Testis (tissue), 3 donors: ENCODE data around the gene FAM181A. TPM values are rescaled to one million over a fixed set of nuclear protein-coding genes. Genes with fewer than 3 reads are reported as not detected.

Experiments
- DNase-seq: peaks from one replicate; pipeline ENCODE4 v3.0.0-alpha.2; 2019
- H3K27ac ChIP-seq, 2 donors: fragments of 200-600 bp; sonication (generic); one replicate each; pipeline ENCODE4 v1.5.1; 2019
- H3K27me3 ChIP-seq: fragments of 200-600 bp; sonication (generic); one replicate; pipeline ENCODE4 v1.5.1; 2019
- H3K36me3 ChIP-seq: fragments of 200-600 bp; sonication (generic); one replicate; pipeline ENCODE4 v1.5.1; 2017; ENCODE audit warnings: low read depth; ENCODE audit errors: missing control alignments
- H3K4me1 ChIP-seq: fragments of 200-600 bp; sonication (generic); one replicate; pipeline ENCODE4 v1.5.1; 2019
- H3K4me3 ChIP-seq, 2 donors: fragments of 200-600 bp; sonication (generic); one replicate each; pipeline ENCODE4 v1.5.1; 2017 to 2019
- H3K9me3 ChIP-seq: fragments of 200-600 bp; sonication (generic); one replicate; pipeline ENCODE4 v1.5.1; 2017
- CTCF ChIP-seq, 3 experiments: fragments of 450-650 bp in 2 of 3; fragments of 200-600 bp in 1 of 3; sonication (generic) in 1 of 3; IDR thresholded peaks; one replicate each; pipeline ENCODE4 v1.5.1; 2016 to 2019; ENCODE audit warnings: antibody characterized with exemption in 3 of 3, mild to moderate bottlenecking in 2 of 3, moderate library complexity in 1 of 3
- POLR2A ChIP-seq: fragments of 450-650 bp; IDR thresholded peaks from one replicate; pipeline ENCODE4 v1.6.1; 2017; ENCODE audit warnings: antibody characterized with exemption, mild to moderate bottlenecking, moderate library complexity
- WGBS, 2 donors: methylation state at CpG; one replicate each; pipeline ENCODE4 v1.1.5; 2018; 5-methylcytosine and 5-hydroxymethylcytosine counted together
- intact Hi-C: fragments of 100-400 bp; cut with DNase I; formaldehyde crosslinking; loops from one replicate; pipeline ENCODE4 v1.15.1; 2023; ENCODE audit warnings: low total_unique reads
- polyA plus RNA-seq: library from polyadenylated mRNA; stranded (reverse); fragments of 350-450 nt; fragmentation: Illumina TruSeq; extraction: RNeasy Lipid Tissue Mini Kit (QIAGEN cat#74804); gene quantifications from one replicate; pipeline ENCODE4 v1.2.3, GENCODE V29; 2014; ENCODE audit warnings: low read depth, low replicate concordance; ENCODE audit not compliant: insufficient read depth
- total RNA-seq, 2 donors: library from RNA; depleted of rRNA; stranded (reverse); fragments of >200 nt; gene quantifications; one replicate each; pipeline ENCODE4 v1.2.3, GENCODE V29; 2016

FAM181A gene
- total and polyA plus RNA-seq, 3 donors from 2014 or later = 12.7 to 48.5 (median 18.0) TPM

GRCh38 chr14:93880021-93880820, 46.9 kb upstream of the FAM181A start:
- H3K27ac ChIP-seq = no peak overlapping the region
- WGBS, 2 donors = 47 to 57% methylated on average over 11 of the region's 11 CpGs
- DNase-seq = no peak
- H3K27me3 ChIP-seq = no peaks in the 10 kb centered on the region
- H3K36me3 ChIP-seq = no peaks in the 10 kb centered on the region
- H3K4me3 ChIP-seq = no peak overlapping the region
- H3K9me3 ChIP-seq = no peaks in the 10 kb centered on the region
- TF ChIP-seq CTCF (IDR thresholded peaks at IDR 0.05) = no peak
- no peak for TF ChIP-seq POLR2A
- H3K4me1 ChIP-seq = no peaks in the 10 kb centered on the region
- intact Hi-C loops = no loop called here

DNA sequence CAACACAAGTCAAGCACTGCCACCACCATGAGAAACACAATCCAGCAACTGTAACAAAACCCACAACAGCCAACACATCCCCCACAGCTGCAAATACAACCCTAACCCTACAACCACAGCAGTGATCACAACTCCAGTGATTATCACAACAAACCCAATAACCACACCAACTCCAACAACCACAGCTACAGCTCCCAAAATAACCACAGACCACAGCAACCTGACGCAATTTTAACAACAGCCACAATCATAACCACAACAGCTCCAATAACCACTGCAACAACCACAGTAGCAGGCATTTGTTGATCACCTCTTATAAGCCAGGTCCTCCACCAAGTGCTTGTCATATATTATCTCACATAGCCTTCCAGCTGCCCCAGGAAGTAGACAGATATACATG, 42.2 kb upstream of the FAM181A start:
- TF ChIP-seq CTCF (IDR thresholded peaks at IDR 0.05) (no peak), POLR2A (no peak)
- 75 to 95% methylated on average over 1 of the region's 1 CpG for WGBS, 2 donors
- no peak for DNase-seq
- Histone ChIP-seq H3K27ac (no peak overlapping the region), H3K27me3 (no peaks in the 10 kb centered on the region), H3K4me3 (no peak overlapping the region), H3K4me1 (no peaks in the 10 kb centered on the region), H3K9me3 (no peaks in the 10 kb centered on the region), H3K36me3 (no peaks in the 10 kb centered on the region)
- intact Hi-C loops = no loop called here

- TF ChIP-seq CTCF (IDR thresholded peaks at IDR 0.05) (no peak), POLR2A (no peak)
- intact Hi-C loops = no loop called here
- Histone ChIP-seq H3K27me3 (no peaks in the 10 kb centered on the region), H3K27ac (no peak overlapping the region), H3K36me3 (no peaks in the 10 kb centered on the region), H3K4me1 (peaks cover 5% of the 10 kb centered on the region), H3K9me3 (no peaks in the 10 kb centered on the region), H3K4me3 (no peak overlapping the region)
- DNase-seq = no peak
- 78 to 89% methylated on average over 11 to 12 of the region's 12 CpGs for WGBS, 2 donors
Observed at GRCh38 chr14:93888995-93889394, 38.1 kb upstream of the FAM181A start.

- Histone ChIP-seq H3K36me3 (no peaks in the 10 kb centered on the region), H3K4me1 (peaks cover 5% of the 10 kb centered on the region), H3K9me3 (no peaks in the 10 kb centered on the region), H3K27ac (no peak overlapping the region), H3K27me3 (no peaks in the 10 kb centered on the region), H3K4me3 (no peak overlapping the region)
- no peak for DNase-seq
- WGBS, 2 donors = 64 to 72% methylated on average over 4 to 9 of the region's 9 CpGs
- intact Hi-C loops = no loop called here
- TF ChIP-seq POLR2A = no peak
- no peak for TF ChIP-seq CTCF (IDR thresholded peaks at IDR 0.05)
Observed at GRCh38 chr14:93889739-93890483, 37.2 kb upstream of the FAM181A start.
